NT2/D1 (cell line): ENCODE data around the gene TFIP11.

ENCODE experiments used
- SUZ12 ChIP-seq: IDR thresholded peaks from 2 replicates; pipeline ENCODE4 v1.6.1; 2011; ENCODE audit not compliant: insufficient read length, insufficient read depth; ENCODE audit errors: extremely low read depth
- YY1 ChIP-seq: IDR thresholded peaks from 2 replicates; pipeline ENCODE4 v1.6.1; 2011; ENCODE audit not compliant: insufficient read length, insufficient read depth
- ZNF274 ChIP-seq: IDR thresholded peaks from 2 replicates; pipeline ENCODE4 v1.6.1; 2011; ENCODE audit warnings: mild to moderate bottlenecking, low read depth, low read length

GRCh38 chr22:26544489-26544888, 32.2 kb upstream of the TFIP11 start:
- no peak for TF ChIP-seq YY1
- TF ChIP-seq SUZ12, result no peak
- no peak for TF ChIP-seq ZNF274
